Activated CD8-positive, alpha-beta T cell treated with anti-CD3 and anti-CD28 coated beads for 36 hours (primary cell): Measurements from ENCODE around the gene DDAH1. TPM values are rescaled to one million over a fixed set of nuclear protein-coding genes. Genes with fewer than 3 reads are reported as not detected.

Experiments
- ATAC-seq: fragments of 200-7000 bp; cut with Tn5 transposase; one replicate; pipeline ENCODE4 v1.10.0; 2021; ENCODE audit warnings: mild to moderate bottlenecking, moderate library complexity
- CTCF ChIA-PET: fragments of 350-600 bp; sonication (Branson Sonifier 250); formaldehyde crosslinking; loops from one replicate; lab custom pipeline; 2021; ENCODE audit warnings: antibody characterized with exemption; lab: Charles Lee
- POLR2A ChIA-PET: fragments of 350-600 bp; sonication (Branson Sonifier 250); formaldehyde crosslinking; loops from one replicate; lab custom pipeline; 2021; ENCODE audit warnings: antibody characterized with exemption; lab: Charles Lee
- DNase-seq: peaks from one replicate; pipeline ENCODE4 v3.0.0-alpha.2; 2020
- H3K27ac Mint-ChIP-seq: one replicate; pipeline ENCODE4 v1.8.0; 2021; ENCODE audit warnings: mild to moderate bottlenecking, mixed read lengths
- H3K27me3 Mint-ChIP-seq: one replicate; pipeline ENCODE4 v1.8.0; 2021; ENCODE audit warnings: mixed read lengths
- H3K36me3 Mint-ChIP-seq: one replicate; pipeline ENCODE4 v1.8.0; 2021; ENCODE audit warnings: low read depth, mixed read lengths
- H3K4me1 Mint-ChIP-seq: one replicate; pipeline ENCODE4 v1.8.0; 2021; ENCODE audit warnings: low read depth, mixed read lengths
- H3K4me3 Mint-ChIP-seq: one replicate; pipeline ENCODE4 v1.8.0; 2021; ENCODE audit warnings: mild to moderate bottlenecking, moderate library complexity, mixed read lengths
- H3K9me3 Mint-ChIP-seq: one replicate; pipeline ENCODE4 v1.8.0; 2021; ENCODE audit warnings: mixed read lengths
- CTCF ChIP-seq: fragments of 200-600 bp; IDR thresholded peaks from one replicate; pipeline ENCODE4 v1.8.0; 2022; ENCODE audit warnings: antibody characterized with exemption, mild to moderate bottlenecking
- intact Hi-C: fragments of 100-400 bp; cut with micrococcal nuclease; formaldehyde crosslinking; loops from one replicate; pipeline ENCODE4 v1.10.0; 2022
- total RNA-seq, 2 experiments: library from RNA; stranded (reverse); gene quantifications; one replicate each; pipeline ENCODE4 v1.2.3, GENCODE V29; 2021

DDAH1 gene
- total RNA-seq, 2 experiments from 2014 or later, result 0.07 to 0.09 TPM

GRCh38 chr1:85393490-85393889 is 71.5 kb downstream of the DDAH1 start:
- Mint-ChIP-seq H3K9me3 (no peaks in the 10 kb centered on the region), H3K4me1 (no peaks in the 10 kb centered on the region), H3K4me3 (no peak overlapping the region), H3K36me3 (no peaks in the 10 kb centered on the region), H3K27ac (no peak overlapping the region), H3K27me3 (no peaks in the 10 kb centered on the region)
- ATAC-seq (no peak), DNase-seq (no peak)
- POLR2A ChIA-PET, result no interaction called here
- CTCF ChIA-PET, result no interaction called here
- intact Hi-C loops, result no loop called here
- TF ChIP-seq CTCF, result no peak

- POLR2A ChIA-PET, result no interaction called here
- ATAC-seq, result no peak
- peaks cover 10% of the 10 kb centered on the region for H3K27me3 Mint-ChIP-seq
- TF ChIP-seq CTCF, result no peak
- H3K4me1 Mint-ChIP-seq, result no peaks in the 10 kb centered on the region
- peaks cover 7% of the 10 kb centered on the region for H3K9me3 Mint-ChIP-seq
- H3K36me3 Mint-ChIP-seq, result no peaks in the 10 kb centered on the region
- intact Hi-C loops, result no loop called here
- no peak overlapping the region for H3K4me3 Mint-ChIP-seq
- H3K27ac Mint-ChIP-seq, result no peak overlapping the region
- CTCF ChIA-PET, result no interaction called here
- DNase-seq, result no peak
Measured at GRCh38 chr1:85388416-85388815, 76.5 kb downstream of the DDAH1 start.

GRCh38 chr1:85387781-85388180 is 77.2 kb downstream of the DDAH1 start:
- Mint-ChIP-seq H3K4me1 (no peaks in the 10 kb centered on the region), H3K4me3 (no peak overlapping the region), H3K27ac (no peak overlapping the region), H3K36me3 (no peaks in the 10 kb centered on the region), H3K9me3 (peaks cover 11% of the 10 kb centered on the region), H3K27me3 (peaks cover 10% of the 10 kb centered on the region)
- no peak for TF ChIP-seq CTCF
- ChIA-PET CTCF (no interaction called here), POLR2A (no interaction called here)
- DNase-seq, result no peak
- no peak for ATAC-seq
- intact Hi-C loops, result no loop called here

GRCh38 chr1:85386068-85386722 is 78.8 kb downstream of the DDAH1 start:
- POLR2A ChIA-PET, result no interaction called here
- Mint-ChIP-seq H3K27me3 (peaks cover 10% of the 10 kb centered on the region), H3K4me3 (no peak overlapping the region), H3K4me1 (no peaks in the 10 kb centered on the region), H3K9me3 (peaks cover 13% of the 10 kb centered on the region), H3K27ac (no peak overlapping the region), H3K36me3 (no peaks in the 10 kb centered on the region)
- intact Hi-C loops, result no loop called here
- no peak for ATAC-seq
- no peak for DNase-seq
- CTCF ChIA-PET, result interaction anchor here (1.1 kb wide), 1 partner anchor 632 kb away, joined by 3 read pairs; no protein-coding TSS in a partner anchor
- no peak for TF ChIP-seq CTCF

GRCh38 chr1:85379203-85380136 is 85.5 kb downstream of the DDAH1 start:
- H3K27ac Mint-ChIP-seq, result no peak overlapping the region
- no peak overlapping the region for H3K4me3 Mint-ChIP-seq
- no peak for TF ChIP-seq CTCF
- peaks cover 6% of the 10 kb centered on the region for H3K9me3 Mint-ChIP-seq
- intact Hi-C loops, result no loop called here
- no peak for ATAC-seq
- POLR2A ChIA-PET, result no interaction called here
- H3K27me3 Mint-ChIP-seq, result peaks cover 3% of the 10 kb centered on the region
- H3K4me1 Mint-ChIP-seq, result no peaks in the 10 kb centered on the region
- no peak for DNase-seq
- H3K36me3 Mint-ChIP-seq, result no peaks in the 10 kb centered on the region
- CTCF ChIA-PET, result no interaction called here
